Esophagus muscularis mucosa (tissue), 3 donors: ENCODE measurements around the gene IFIT1B.

ENCODE experiments used
- CTCF ChIP-seq, 3 experiments: fragments of 200-600 bp in 2 of 3; fragments of 450-650 bp in 1 of 3; sonication (generic) in 2 of 3; IDR thresholded peaks; one replicate each; pipeline ENCODE4 v1.5.1; 2017 to 2019; ENCODE audit warnings: antibody characterized with exemption in 3 of 3, mild to moderate bottlenecking in 2 of 3, moderate library complexity in 1 of 3
- POLR2A ChIP-seq: fragments of 450-650 bp; IDR thresholded peaks from one replicate; pipeline ENCODE4 v1.6.1; 2017; ENCODE audit warnings: antibody characterized with exemption, moderate library complexity, mild to moderate bottlenecking, low read depth

GRCh38 chr10:89390476-89391225 lies 12.8 kb downstream of the IFIT1B start:
- TF ChIP-seq CTCF (IDR thresholded peaks at IDR 0.05) = no peak
- no peak for TF ChIP-seq POLR2A
